ENCODE results near the gene GLI1. TPM values are rescaled to one million over a fixed set of nuclear protein-coding genes. Genes with fewer than 3 reads are reported as not detected.

The GLI1 gene
- total RNA-seq, 2 donors from 2014 or later, result 0.97 to 1.2 TPM

Small RNAs within 50 kb of the gene (microRNA-seq; reads per million reads assigned to microRNA genes)
- gene MIR616, result 0.81 to 1.1 reads per million in 2 donors
- gene MIR6758, result 0 reads per million in 2 donors

Other genes with a start within 250 kb of the GLI1 start
- 1 to 10 TPM in 1 of 2 donors, under 1 TPM in 1; 0.50 to 2.1 TPM for gene NXPH4, start 243.0 kb upstream of the GLI1 start, total RNA-seq
- gene SHMT2, start 230.1 kb upstream of the GLI1 start, total RNA-seq, result 10 to 100 TPM; 31.1 to 39.6 TPM
- gene STAC3, start 208.6 kb upstream of the GLI1 start, total RNA-seq, result 1 to 10 TPM; 1.2 to 2.7 TPM
- 10 to 100 TPM; 47.6 to 66.5 TPM for gene R3HDM2, start 28.7 kb upstream of the GLI1 start, total RNA-seq
- gene INHBC, start 25.0 kb upstream of the GLI1 start, total RNA-seq, result not detected
- gene INHBE, start 4.5 kb upstream of the GLI1 start, total RNA-seq, result not detected
- 10 to 100 TPM in 1 of 2 donors, 1 to 10 TPM in 1; 8.0 to 15.2 TPM for gene ARHGAP9, start 20.1 kb downstream of the GLI1 start, total RNA-seq
- gene MARS1, start 28.3 kb downstream of the GLI1 start, total RNA-seq, result 100 to 1,000 TPM in 1 of 2 donors, 10 to 100 TPM in 1; 74.6 to 115 TPM
- gene DDIT3, start 60.7 kb downstream of the GLI1 start, total RNA-seq, result 10 to 100 TPM; 20.0 to 31.7 TPM
- 10 to 100 TPM; 35.7 to 41.5 TPM for gene MBD6, start 63.0 kb downstream of the GLI1 start, total RNA-seq
- gene DCTN2, start 87.4 kb downstream of the GLI1 start, total RNA-seq, result 10 to 100 TPM; 80.5 to 96.7 TPM
- under 1 TPM; 0.10 to 0.18 TPM for gene KIF5A, start 90.3 kb downstream of the GLI1 start, total RNA-seq
- gene PIP4K2C, start 131.4 kb downstream of the GLI1 start, total RNA-seq, result 10 to 100 TPM; 15.3 to 16.1 TPM
- 10 to 100 TPM; 24.5 to 25.3 TPM for gene DTX3, start 145.0 kb downstream of the GLI1 start, total RNA-seq
- gene ARHGEF25, start 151.7 kb downstream of the GLI1 start, total RNA-seq, result 10 to 100 TPM; 13.7 to 17.3 TPM
- gene B4GALNT1, start 173.4 kb downstream of the GLI1 start, total RNA-seq, result 1 to 10 TPM; 2.4 to 3.3 TPM
- gene OS9, start 234.3 kb downstream of the GLI1 start, total RNA-seq, result 100 to 1,000 TPM; 160 to 163 TPM